HepG2 (cell line): Measurements from ENCODE around the gene PMS1. TPM values are rescaled to one million over a fixed set of nuclear protein-coding genes. Genes with fewer than 3 reads are reported as not detected.

ENCODE experiments used
- ARID2 ChIP-seq: sonication (generic); formaldehyde crosslinking; IDR thresholded peaks from 2 replicates; pipeline ENCODE4 v1.8.1; 2022; ENCODE audit warnings: mild to moderate bottlenecking, missing genetic modification reagents, borderline replicate concordance
- DR1 ChIP-seq: sonication (generic); formaldehyde crosslinking; IDR thresholded peaks from 2 replicates; pipeline ENCODE4 v1.8.0; 2021; ENCODE audit warnings: mild to moderate bottlenecking, missing genetic modification reagents, inconsistent platforms
- GFI1 ChIP-seq: sonication (generic); formaldehyde crosslinking; IDR thresholded peaks from 2 replicates; pipeline ENCODE4 v1.5.0; 2020; ENCODE audit warnings: missing genetic modification reagents, mild to moderate bottlenecking, borderline replicate concordance
- NFYB ChIP-seq: sonication (generic); formaldehyde crosslinking; IDR thresholded peaks from 2 replicates; pipeline ENCODE4 v1.4.0; 2020; ENCODE audit warnings: missing genetic modification reagents
- NONO ChIP-seq, 2 experiments: fragments of 450-650 bp in 1 of 2; sonication (generic) in 1 of 2; formaldehyde crosslinking in 1 of 2; IDR thresholded peaks in 1 of 2; conservative IDR thresholded peaks in 1 of 2; 2 replicates each; pipeline versions ENCODE4 v1.6.1 to v1.8.0; 2017 to 2022; ENCODE audit warnings: mild to moderate bottlenecking in 1 of 2, missing genetic modification reagents in 1 of 2, moderate library complexity in 1 of 2
- RELA ChIP-seq: sonication (generic); formaldehyde crosslinking; IDR thresholded peaks from 2 replicates; pipeline ENCODE4 v1.4.0; 2020; ENCODE audit warnings: missing genetic modification reagents
- RERE ChIP-seq: IDR thresholded peaks from 2 replicates; pipeline ENCODE4 v1.6.1; 2016; ENCODE audit warnings: low read depth, missing genetic modification reagents, missing compliant biosample characterization
- SMARCE1 ChIP-seq: fragments of 450-650 bp; IDR thresholded peaks from 2 replicates; pipeline ENCODE4 v1.6.1; 2017; ENCODE audit warnings: borderline replicate concordance
- SMYD3 ChIP-seq: sonication (generic); formaldehyde crosslinking; IDR thresholded peaks from 2 replicates; pipeline ENCODE4 v1.8.1; 2023; ENCODE audit warnings: mild to moderate bottlenecking, missing genetic modification reagents
- STAT5B ChIP-seq: sonication (generic); formaldehyde crosslinking; IDR thresholded peaks from 2 replicates; pipeline ENCODE4 v1.4.0; 2020; ENCODE audit warnings: missing genetic modification reagents
- ZC3H4 ChIP-seq: sonication (generic); formaldehyde crosslinking; IDR thresholded peaks from 2 replicates; pipeline ENCODE4 v1.4.0; 2020; ENCODE audit warnings: missing genetic modification reagents, borderline replicate concordance
- ZFP82 ChIP-seq: sonication (generic); formaldehyde crosslinking; IDR thresholded peaks from 2 replicates; pipeline ENCODE4 v1.5.1; 2020; ENCODE audit warnings: mild to moderate bottlenecking, missing genetic modification reagents, borderline replicate concordance
- ZNF225 ChIP-seq: sonication (generic); formaldehyde crosslinking; IDR thresholded peaks from 2 replicates; pipeline ENCODE4 v1.4.0; 2020; ENCODE audit warnings: mild to moderate bottlenecking, missing genetic modification reagents
- ZNF496 ChIP-seq: sonication (generic); formaldehyde crosslinking; IDR thresholded peaks from 2 replicates; pipeline ENCODE4 v1.8.1; 2023; ENCODE audit warnings: mild to moderate bottlenecking, moderate library complexity, missing genetic modification reagents; ENCODE audit not compliant: insufficient replicate concordance
- ZSCAN9 ChIP-seq: IDR thresholded peaks from 2 replicates; pipeline ENCODE4 v1.6.1; 2016; ENCODE audit warnings: borderline replicate concordance
- polyA plus RNA-seq, 8 experiments: library from polyadenylated mRNA; depleted of rRNA in 3 of 8; stranded (reverse) in 7 of 8; unstranded in 1 of 8; fragments of >200 nt; fragmentation: Illumina TruSeq in 4 of 8; extraction: Trizol in 4 of 8; gene quantifications; 2 replicates each; pipeline versions ENCODE4 v1.2.1 to v1.2.3, GENCODE V29; 2011 to 2016; ENCODE audit warnings: low read depth in 4 of 8, missing spikeins in 1 of 8, mixed read lengths in 1 of 8; ENCODE audit not compliant: insufficient read depth in 1 of 8
- total RNA-seq, 5 experiments: library from RNA; depleted of rRNA; stranded (reverse); fragments of >200 nt; fragmentation: Illumina TruSeq; extraction: Trizol; gene quantifications; 2 replicates each; pipeline ENCODE4 v1.2.3, GENCODE V29; 2016; ENCODE audit warnings: low read depth in 1 of 5
- TF ChIP-seq, protein P1 (sequence below): sonication (generic); formaldehyde crosslinking; IDR thresholded peaks from 2 replicates; pipeline ENCODE4 v1.9.0; 2021; ENCODE audit warnings: mild to moderate bottlenecking, missing genetic modification reagents

Gene PMS1
- total and polyA plus RNA-seq, 2 of the 13 experiments (the other 11 are each of a cell fraction or from before 2014, with no cell fraction given): 14.6 to 39.9 TPM

- TF ChIP-seq RELA: 0 out of 2 replicates have a peak, but pooled peaks have one; percentile 43
- TF ChIP-seq ZFP82 (CRISPR knock-in tag): peak; percentile 34; the same call in 1 of the 2 replicates
- TF ChIP-seq ZNF225 (CRISPR knock-in tag): peak; percentile 95
- no peak for TF ChIP-seq SMARCE1
- TF ChIP-seq SMYD3 (CRISPR knock-in tag): peak; percentile 97
- TF ChIP-seq ARID2: peak; percentile 100
- TF ChIP-seq STAT5B (CRISPR knock-in tag): 0 out of 2 replicates have a peak, but pooled peaks have one; percentile 8
- TF ChIP-seq NFYB (CRISPR knock-in tag): peak; percentile 100
- TF ChIP-seq ZC3H4 (CRISPR knock-in tag): peak; percentile 47; the same call in 1 of the 2 replicates
- TF ChIP-seq, protein P1, sequence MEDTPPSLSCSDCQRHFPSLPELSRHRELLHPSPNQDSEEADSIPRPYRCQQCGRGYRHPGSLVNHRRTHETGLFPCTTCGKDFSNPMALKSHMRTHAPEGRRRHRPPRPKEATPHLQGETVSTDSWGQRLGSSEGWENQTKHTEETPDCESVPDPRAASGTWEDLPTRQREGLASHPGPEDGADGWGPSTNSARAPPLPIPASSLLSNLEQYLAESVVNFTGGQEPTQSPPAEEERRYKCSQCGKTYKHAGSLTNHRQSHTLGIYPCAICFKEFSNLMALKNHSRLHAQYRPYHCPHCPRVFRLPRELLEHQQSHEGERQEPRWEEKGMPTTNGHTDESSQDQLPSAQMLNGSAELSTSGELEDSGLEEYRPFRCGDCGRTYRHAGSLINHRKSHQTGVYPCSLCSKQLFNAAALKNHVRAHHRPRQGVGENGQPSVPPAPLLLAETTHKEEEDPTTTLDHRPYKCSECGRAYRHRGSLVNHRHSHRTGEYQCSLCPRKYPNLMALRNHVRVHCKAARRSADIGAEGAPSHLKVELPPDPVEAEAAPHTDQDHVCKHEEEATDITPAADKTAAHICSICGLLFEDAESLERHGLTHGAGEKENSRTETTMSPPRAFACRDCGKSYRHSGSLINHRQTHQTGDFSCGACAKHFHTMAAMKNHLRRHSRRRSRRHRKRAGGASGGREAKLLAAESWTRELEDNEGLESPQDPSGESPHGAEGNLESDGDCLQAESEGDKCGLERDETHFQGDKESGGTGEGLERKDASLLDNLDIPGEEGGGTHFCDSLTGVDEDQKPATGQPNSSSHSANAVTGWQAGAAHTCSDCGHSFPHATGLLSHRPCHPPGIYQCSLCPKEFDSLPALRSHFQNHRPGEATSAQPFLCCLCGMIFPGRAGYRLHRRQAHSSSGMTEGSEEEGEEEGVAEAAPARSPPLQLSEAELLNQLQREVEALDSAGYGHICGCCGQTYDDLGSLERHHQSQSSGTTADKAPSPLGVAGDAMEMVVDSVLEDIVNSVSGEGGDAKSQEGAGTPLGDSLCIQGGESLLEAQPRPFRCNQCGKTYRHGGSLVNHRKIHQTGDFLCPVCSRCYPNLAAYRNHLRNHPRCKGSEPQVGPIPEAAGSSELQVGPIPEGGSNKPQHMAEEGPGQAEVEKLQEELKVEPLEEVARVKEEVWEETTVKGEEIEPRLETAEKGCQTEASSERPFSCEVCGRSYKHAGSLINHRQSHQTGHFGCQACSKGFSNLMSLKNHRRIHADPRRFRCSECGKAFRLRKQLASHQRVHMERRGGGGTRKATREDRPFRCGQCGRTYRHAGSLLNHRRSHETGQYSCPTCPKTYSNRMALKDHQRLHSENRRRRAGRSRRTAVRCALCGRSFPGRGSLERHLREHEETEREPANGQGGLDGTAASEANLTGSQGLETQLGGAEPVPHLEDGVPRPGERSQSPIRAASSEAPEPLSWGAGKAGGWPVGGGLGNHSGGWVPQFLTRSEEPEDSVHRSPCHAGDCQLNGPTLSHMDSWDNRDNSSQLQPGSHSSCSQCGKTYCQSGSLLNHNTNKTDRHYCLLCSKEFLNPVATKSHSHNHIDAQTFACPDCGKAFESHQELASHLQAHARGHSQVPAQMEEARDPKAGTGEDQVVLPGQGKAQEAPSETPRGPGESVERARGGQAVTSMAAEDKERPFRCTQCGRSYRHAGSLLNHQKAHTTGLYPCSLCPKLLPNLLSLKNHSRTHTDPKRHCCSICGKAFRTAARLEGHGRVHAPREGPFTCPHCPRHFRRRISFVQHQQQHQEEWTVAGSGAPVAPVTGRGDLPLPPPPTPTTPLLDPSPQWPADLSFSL: peak; percentile 66; the same call in 1 of the 2 replicates
- no peak for TF ChIP-seq NONO (IDR thresholded peaks at IDR 0.05)
- TF ChIP-seq NONO (CRISPR knock-in tag; conservative IDR thresholded peaks at IDR 0.05): peak; percentile 97
- peak; percentile 17; the same call in 1 of the 2 replicates for TF ChIP-seq RERE (CRISPR knock-in tag)
- no peak for TF ChIP-seq ZNF496 (CRISPR knock-in tag)
- TF ChIP-seq ZSCAN9: peak; percentile 16; the same call in 1 of the 2 replicates
- TF ChIP-seq DR1 (CRISPR knock-in tag): peak; percentile 88; the same call in 1 of the 2 replicates
- TF ChIP-seq GFI1 (CRISPR knock-in tag): peak; percentile 85
Measured at GRCh38 chr2:189783927-189784867, at the start of gene PMS1, which contains the start of gene ORMDL1 (continued).
